K562 (cell line): Measurements from ENCODE around the gene CTXN1. TPM values are rescaled to one million over a fixed set of nuclear protein-coding genes. Genes with fewer than 3 reads are reported as not detected.

ENCODE experiments used
- ATAC-seq: fragments of 200-7000 bp; cut with Tn5 transposase; 3 replicates; pipeline ENCODE4 v1.9.1; 2020; ENCODE audit warnings: moderate library complexity
- BruUV-seq: library from RNA; stranded (reverse); fragments of 400-500 nt; replicated peaks from 2 replicates; lab custom pipeline; 2021; lab: Mats Ljungman, UMichigan
- CTCF ChIA-PET: fragments of 300-600 bp; formaldehyde crosslinking; extraction: SDS; loops from one replicate; lab custom pipeline; 2021; ENCODE audit warnings: low intra/inter-chr PET ratio; lab: Yijun Ruan, JAX
- POLR2A ChIA-PET: fragments of 300-600, 350-650 bp; sonication (Branson Sonifier 250); formaldehyde crosslinking; extraction: SDS; loops from one replicate; lab custom pipeline; 2021; ENCODE audit warnings: antibody characterized with exemption, inconsistent platforms; lab: Yijun Ruan, JAX
- DNase-seq, 4 experiments: peaks; one replicate each; pipeline versions ENCODE4 v3.0.0 to v3.0.0-alpha.2; 2011 to 2018; ENCODE audit warnings: low spot score in 3 of 4, mixed read lengths in 3 of 4; ENCODE audit errors: extremely low read depth in 1 of 4
- FAIRE-seq: peaks from 2 replicates; lab custom pipeline; 2011; peaks lifted over from hg19 to GRCh38; lab: Jason Lieb, UNC
- H2AFZ ChIP-seq: 2 replicates; pipeline ENCODE4 v1.6.0; 2011; ENCODE audit warnings: low read depth, low read length, control low read depth, inconsistent platforms
- H3K27ac ChIP-seq: fragments of 200-600 bp; 3 replicates; pipeline ENCODE4 v1.8.0; 2011; ENCODE audit warnings: low read depth, mild to moderate bottlenecking, control low read depth, inconsistent platforms, low read length, moderate library complexity, mixed read lengths; ENCODE audit errors: extremely low read depth
- H3K27me3 ChIP-seq, 2 experiments: fragments of 300-600 bp in 1 of 2; 2 replicates in 1 of 2; 3 replicates in 1 of 2; pipeline versions ENCODE4 v1.6.0 to v1.8.0; 2011; ENCODE audit warnings: inconsistent platforms in 2 of 2, low read length in 2 of 2, mild to moderate bottlenecking in 1 of 2, mixed read lengths in 1 of 2, moderate library complexity in 1 of 2; ENCODE audit not compliant: control insufficient read depth in 2 of 2, insufficient read depth in 2 of 2
- H3K36me3 ChIP-seq: fragments of 300-600 bp; 3 replicates; pipeline ENCODE4 v1.8.0; 2011; ENCODE audit warnings: mild to moderate bottlenecking, low read length, inconsistent platforms; ENCODE audit not compliant: control insufficient read depth, insufficient read depth
- H3K4me1 ChIP-seq, 2 experiments: fragments of 200-600 bp in 1 of 2; replicated peaks in 1 of 2; 2 replicates in 1 of 2; 3 replicates in 1 of 2; pipeline versions ENCODE4 v1.5.1 to v1.8.0; 2011; ENCODE audit warnings: inconsistent platforms in 2 of 2, low read length in 2 of 2, mild to moderate bottlenecking in 1 of 2, mixed read lengths in 1 of 2, moderate library complexity in 1 of 2; ENCODE audit not compliant: control insufficient read depth in 2 of 2, insufficient read depth in 2 of 2
- H3K4me2 ChIP-seq: 2 replicates; pipeline ENCODE4 v1.6.1; 2011; ENCODE audit warnings: low read length, control low read depth, inconsistent platforms, mixed read lengths; ENCODE audit not compliant: insufficient read depth
- H3K4me3 ChIP-seq: fragments of 200-600 bp; sonication (generic), shearing (Covaris generic); 2 replicates; pipeline ENCODE4 v1.5.1; 2016; ENCODE audit warnings: control low read depth, inconsistent platforms
- H3K79me2 ChIP-seq: fragments of 200-600 bp; 3 replicates; pipeline ENCODE4 v1.8.0; 2011; ENCODE audit warnings: low read length, inconsistent platforms; ENCODE audit not compliant: control insufficient read depth, insufficient read depth
- H3K9ac ChIP-seq, 2 experiments: 2 replicates each; pipeline versions ENCODE4 v1.6.0 to v1.6.1; 2011; ENCODE audit warnings: low read depth in 2 of 2, low read length in 2 of 2, control low read depth in 1 of 2, inconsistent platforms in 1 of 2, mild to moderate bottlenecking in 1 of 2, mixed read lengths in 1 of 2; ENCODE audit not compliant: insufficient read depth in 1 of 2
- H3K9me1 ChIP-seq: one replicate; pipeline ENCODE4 v1.6.0; 2011; ENCODE audit warnings: inconsistent platforms, mild to moderate bottlenecking, low read length, moderate library complexity; ENCODE audit not compliant: control insufficient read depth, insufficient read depth
- H3K9me3 ChIP-seq: replicated peaks from 2 replicates; pipeline ENCODE4 v1.5.1; 2011; ENCODE audit warnings: low read depth, low read length, inconsistent platforms; ENCODE audit not compliant: control insufficient read depth, insufficient read depth
- H4K20me1 ChIP-seq: replicated peaks from 2 replicates; pipeline ENCODE4 v1.6.1; 2011; ENCODE audit warnings: low read length, inconsistent platforms, mixed read lengths; ENCODE audit not compliant: control insufficient read depth, insufficient read depth
- ATF3 ChIP-seq, 2 experiments: fragments of 450-650 bp in 1 of 2; sonication (generic) in 1 of 2; formaldehyde crosslinking in 1 of 2; IDR thresholded peaks in 1 of 2; conservative IDR thresholded peaks in 1 of 2; 2 replicates each; pipeline versions ENCODE4 v1.6.1 to v1.8.1; 2016 to 2023; ENCODE audit warnings: mild to moderate bottlenecking in 2 of 2, moderate library complexity in 2 of 2, inconsistent platforms in 1 of 2, missing genetic modification reagents in 1 of 2
- FOSL1 ChIP-seq: fragments of 200-800 bp; sonication (Bioruptor generic); conservative IDR thresholded peaks from 2 replicates; pipeline ENCODE4 v1.6.1; 2016; ENCODE audit warnings: missing genetic modification characterization, missing compliant biosample characterization
- GABPA ChIP-seq: fragments of 200-800 bp; sonication (Bioruptor generic); conservative IDR thresholded peaks from 2 replicates; pipeline ENCODE4 v1.6.1; 2016; ENCODE audit warnings: low read depth, missing genetic modification characterization, missing compliant biosample characterization
- RBM17 ChIP-seq: fragments of 200-400 bp; formaldehyde crosslinking; IDR thresholded peaks from 2 replicates; pipeline ENCODE4 v1.6.1; 2017; ENCODE audit warnings: low read depth, mild to moderate bottlenecking, low read length, borderline replicate concordance
- ZNF133 ChIP-seq: fragments of 250-450 bp; sonication (Bioruptor Pico); IDR thresholded peaks from 2 replicates; pipeline ENCODE4 v1.4.0; 2020; ENCODE audit warnings: mild to moderate bottlenecking
- ZNF165 ChIP-seq: fragments of 250-450 bp; sonication (Bioruptor Pico); IDR thresholded peaks from 2 replicates; pipeline ENCODE4 v1.4.0; 2020; ENCODE audit warnings: borderline replicate concordance
- WGBS: fragments of 100-300 bp; shearing (Covaris generic); methylation state at CpG from one replicate; pipeline ENCODE4 v1.1.6; 2016; ENCODE audit warnings: low coverage, mixed read lengths; ENCODE audit not compliant: insufficient coverage; ENCODE audit errors: missing lambda C conversion rate; 5-methylcytosine and 5-hydroxymethylcytosine counted together
- in situ Hi-C: fragments of 300-500 bp; cut with MboI; formaldehyde crosslinking; loops from 4 replicates; pipeline ENCODE4 v1.15.0; 2018; ENCODE audit warnings: inconsistent platforms, mixed read lengths
- intact Hi-C: fragments of 100-400 bp; cut with micrococcal nuclease; formaldehyde crosslinking; loops from 2 replicates; pipeline ENCODE4 v1.14.2; 2022
- polyA plus RNA-seq, 8 experiments: library from polyadenylated mRNA; depleted of rRNA in 4 of 8; stranded (reverse) in 5 of 8; unstranded in 3 of 8; fragments of >200 nt; fragmentation: Nextera tagmentation in 2 of 8; fragmentation: Illumina TruSeq in 1 of 8; extraction: Ambion mirVana in 2 of 8; extraction: Trizol in 1 of 8; gene quantifications; 2 replicates each; pipeline versions ENCODE4 v1.2.1 to v1.2.3, GENCODE V29; 2011 to 2014; ENCODE audit warnings: inconsistent platforms in 1 of 8, missing spikeins in 1 of 8
- total RNA-seq, 7 experiments: library from RNA; depleted of rRNA in 6 of 7; stranded (reverse); fragments of >200 nt in 6 of 7; fragmentation: Illumina TruSeq in 2 of 7; extraction: Trizol in 2 of 7; gene quantifications; 2 replicates each; pipeline versions ENCODE4 v1.2.1 to v1.2.3, GENCODE V29; 2011 to 2021; ENCODE audit warnings: low replicate concordance in 1 of 7

The CTXN1 gene
- total and polyA plus RNA-seq, 9 of the 15 experiments (the other 6 are each of a cell fraction or from before 2014, with no cell fraction given): 0.15 to 37.4 (median 1.8) TPM; not detected in 2

DNA sequence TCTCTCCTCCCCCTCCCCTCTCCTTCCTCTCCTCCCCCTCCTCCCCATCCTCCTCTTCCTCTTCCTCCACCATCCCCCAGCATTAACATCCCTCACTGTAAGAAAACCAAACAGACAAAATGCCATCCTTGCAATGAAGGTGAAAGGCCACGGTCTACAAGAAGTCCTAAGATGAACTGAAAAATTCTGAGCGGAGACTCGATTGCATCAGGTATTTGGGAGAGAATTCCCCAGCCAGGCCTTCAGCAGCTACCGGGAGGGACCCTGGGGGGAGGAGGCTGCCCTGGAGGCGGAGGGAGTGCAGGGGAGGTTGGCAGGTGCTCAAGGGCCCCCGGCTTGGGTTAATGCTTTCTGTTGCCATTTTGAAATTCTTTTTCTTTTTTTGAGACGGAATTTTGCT, 27.6 kb upstream of the CTXN1 start:
- intact Hi-C loops: no loop called here
- Histone ChIP-seq H3K27me3 (no peaks in the 10 kb centered on the region), H3K4me3 (no peak overlapping the region), H3K79me2 (no peaks in the 10 kb centered on the region), H3K27ac (no peak overlapping the region), H3K9me1 (no peaks in the 10 kb centered on the region), H4K20me1 (no peaks in the 10 kb centered on the region), H3K9ac (no peak overlapping the region; a peak in 1 of 4 replicates), H3K9me3 (no peaks in the 10 kb centered on the region), H2AFZ (no peak overlapping the region), H3K36me3 (peaks cover 14% of the 10 kb centered on the region; the same call in 1 of the 3 replicates), H3K4me2 (no peak overlapping the region), H3K4me1 (peaks cover 7 to 26% of the 10 kb centered on the region in 2 experiments; a peak in 4 of 5 replicates)
- in situ Hi-C loops: no loop called here
- DNase-seq: no peak
- POLR2A ChIA-PET: interaction anchor here (4.1 kb wide), 1 partner anchor 10 kb away, joined by 26 read pairs; the partner anchor contains the start of gene TIMM44
- no peak for FAIRE-seq
- ATAC-seq: no peak
- no TSS peak for BruUV-seq
- 56% methylated on average over 6 of the region's 7 CpGs for WGBS
- CTCF ChIA-PET: no interaction called here
- TF ChIP-seq FOSL1 (no peak), ZNF133 (CRISPR knock-in tag) (no peak), GABPA (tag) (no peak), ATF3 (IDR thresholded peaks at IDR 0.05) (no peak), ATF3 (CRISPR knock-in tag; conservative IDR thresholded peaks at IDR 0.05) (no peak), ZNF165 (CRISPR knock-in tag) (no peak), RBM17 (no peak)
